HG02623 (cell line): ENCODE results near the gene NDUFS1.
"Not testable (repeated sequence)": the region's sequence is repeated elsewhere in the genome, so short reads cannot be mapped to it uniquely, and the experiment has no call there.

Source experiments
- ATAC-seq: cut with Tn5 transposase; IDR thresholded peaks from one replicate; pipeline ENCODE4 v1.9.1; 2021; ENCODE audit warnings: moderate library complexity; ENCODE audit not compliant: unreplicated experiment

The NDUFS1 gene

GRCh38 chr2:206163251-206163880, 4.1 kb upstream of the NDUFS1 start:
- no peak for ATAC-seq

- not testable (repeated sequence) for ATAC-seq
Measured at GRCh38 chr2:206162401-206162800, 3.2 kb upstream of the NDUFS1 start.

- ATAC-seq: no peak
Measured at GRCh38 chr2:206160807-206161179, 1.5 kb upstream of the NDUFS1 start.

GRCh38 chr2:206160125-206160806, 1.0 kb upstream of the NDUFS1 start:
- ATAC-seq: peak; percentile 41

GRCh38 chr2:206158563-206159345, 490 bp downstream of the NDUFS1 start:
- ATAC-seq: peak; percentile 8

- ATAC-seq: not testable (repeated sequence)
Measured at GRCh38 chr2:206157014-206157413, 2.2 kb downstream of the NDUFS1 start.

- no peak for ATAC-seq
Measured at GRCh38 chr2:206154197-206154596, 5.0 kb downstream of the NDUFS1 start.

- no peak for ATAC-seq
Measured at GRCh38 chr2:206150631-206151030, 8.6 kb downstream of the NDUFS1 start.

GRCh38 chr2:206150168-206150567, 9.1 kb downstream of the NDUFS1 start:
- ATAC-seq: no peak

- ATAC-seq: no peak
Measured at GRCh38 chr2:206149330-206149729, 9.9 kb downstream of the NDUFS1 start.

GRCh38 chr2:206145665-206146064, 13.6 kb downstream of the NDUFS1 start:
- ATAC-seq: no peak

- ATAC-seq: no peak
Measured at GRCh38 chr2:206144383-206144782, 14.9 kb downstream of the NDUFS1 start.

GRCh38 chr2:206143451-206143850, 15.8 kb downstream of the NDUFS1 start:
- no peak for ATAC-seq

GRCh38 chr2:206127656-206128055, 31.6 kb downstream of the NDUFS1 start:
- ATAC-seq: no peak

GRCh38 chr2:206125901-206126300, 33.3 kb downstream of the NDUFS1 start:
- no peak for ATAC-seq

GRCh38 chr2:206122569-206122968, 36.7 kb downstream of the NDUFS1 start:
- ATAC-seq: not testable (repeated sequence)

GRCh38 chr2:206116278-206116677, 43.0 kb downstream of the NDUFS1 start:
- no peak for ATAC-seq

GRCh38 chr2:206115026-206115578, 44.1 kb downstream of the NDUFS1 start:
- no peak for ATAC-seq

GRCh38 chr2:206112846-206113547, 46.2 kb downstream of the NDUFS1 start:
- no peak for ATAC-seq

GRCh38 chr2:206112108-206112507, 47.1 kb downstream of the NDUFS1 start:
- no peak for ATAC-seq

GRCh38 chr2:206108713-206109112, 50.5 kb downstream of the NDUFS1 start:
- no peak for ATAC-seq
